GM10266 (cell line): ENCODE data around the gene TSPAN17.

ENCODE experiments used
- DNase-seq: peaks from one replicate; pipeline ENCODE4 v3.0.0; 2012; ENCODE audit errors: extremely low spot score
- TF ChIP-seq, protein P1 (sequence below): IDR thresholded peaks from 2 replicates; pipeline ENCODE4 v1.5.1; 2012; ENCODE audit warnings: mild to moderate bottlenecking, low read depth; ENCODE audit not compliant: control insufficient read depth, insufficient read depth; ENCODE audit errors: missing control alignments

TSPAN17 gene

DNA sequence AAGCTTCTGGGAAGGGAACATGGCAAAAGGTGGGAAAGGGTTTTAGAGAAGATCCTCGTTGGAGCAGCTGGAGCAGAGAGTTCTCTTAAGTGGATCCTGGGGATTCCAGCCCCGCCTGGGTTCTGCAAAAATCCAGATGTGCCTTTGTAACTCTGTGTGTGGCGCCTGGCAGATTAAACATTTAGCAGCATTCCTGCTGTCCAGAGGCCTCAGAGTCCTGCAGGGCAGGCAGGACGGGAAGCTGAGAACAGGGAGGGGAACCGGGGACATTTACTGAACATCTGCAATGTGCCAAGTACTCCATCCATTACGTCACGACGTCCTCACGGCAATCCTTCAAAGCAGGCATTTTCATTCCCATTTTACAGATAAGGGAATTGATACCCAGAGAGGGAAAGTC lies 10.9 kb upstream of the TSPAN17 start:
- TF ChIP-seq, protein P1, sequence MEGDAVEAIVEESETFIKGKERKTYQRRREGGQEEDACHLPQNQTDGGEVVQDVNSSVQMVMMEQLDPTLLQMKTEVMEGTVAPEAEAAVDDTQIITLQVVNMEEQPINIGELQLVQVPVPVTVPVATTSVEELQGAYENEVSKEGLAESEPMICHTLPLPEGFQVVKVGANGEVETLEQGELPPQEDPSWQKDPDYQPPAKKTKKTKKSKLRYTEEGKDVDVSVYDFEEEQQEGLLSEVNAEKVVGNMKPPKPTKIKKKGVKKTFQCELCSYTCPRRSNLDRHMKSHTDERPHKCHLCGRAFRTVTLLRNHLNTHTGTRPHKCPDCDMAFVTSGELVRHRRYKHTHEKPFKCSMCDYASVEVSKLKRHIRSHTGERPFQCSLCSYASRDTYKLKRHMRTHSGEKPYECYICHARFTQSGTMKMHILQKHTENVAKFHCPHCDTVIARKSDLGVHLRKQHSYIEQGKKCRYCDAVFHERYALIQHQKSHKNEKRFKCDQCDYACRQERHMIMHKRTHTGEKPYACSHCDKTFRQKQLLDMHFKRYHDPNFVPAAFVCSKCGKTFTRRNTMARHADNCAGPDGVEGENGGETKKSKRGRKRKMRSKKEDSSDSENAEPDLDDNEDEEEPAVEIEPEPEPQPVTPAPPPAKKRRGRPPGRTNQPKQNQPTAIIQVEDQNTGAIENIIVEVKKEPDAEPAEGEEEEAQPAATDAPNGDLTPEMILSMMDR, result no peak
- no peak for DNase-seq

DNA sequence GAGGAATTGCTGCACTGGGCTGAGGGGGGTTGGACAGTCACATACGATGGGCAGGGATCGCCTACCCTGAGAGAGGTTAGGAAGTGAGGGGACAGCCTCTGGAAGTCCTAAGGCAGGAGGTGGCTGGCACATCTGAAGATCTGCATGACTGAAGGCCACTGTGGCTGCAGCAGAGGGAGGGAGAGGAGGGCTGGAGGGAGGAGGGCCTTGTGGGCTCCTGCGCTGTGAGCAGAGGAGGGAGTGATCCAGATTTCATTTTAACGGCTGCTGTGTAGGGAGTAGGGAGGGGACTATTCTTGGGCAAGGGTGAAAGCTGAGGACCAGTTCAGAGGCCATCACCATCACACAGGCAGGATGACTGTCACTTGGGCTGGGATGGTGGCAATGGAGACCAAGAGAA lies 9.7 kb upstream of the TSPAN17 start:
- TF ChIP-seq, protein P1, result no peak
- no peak for DNase-seq

DNA sequence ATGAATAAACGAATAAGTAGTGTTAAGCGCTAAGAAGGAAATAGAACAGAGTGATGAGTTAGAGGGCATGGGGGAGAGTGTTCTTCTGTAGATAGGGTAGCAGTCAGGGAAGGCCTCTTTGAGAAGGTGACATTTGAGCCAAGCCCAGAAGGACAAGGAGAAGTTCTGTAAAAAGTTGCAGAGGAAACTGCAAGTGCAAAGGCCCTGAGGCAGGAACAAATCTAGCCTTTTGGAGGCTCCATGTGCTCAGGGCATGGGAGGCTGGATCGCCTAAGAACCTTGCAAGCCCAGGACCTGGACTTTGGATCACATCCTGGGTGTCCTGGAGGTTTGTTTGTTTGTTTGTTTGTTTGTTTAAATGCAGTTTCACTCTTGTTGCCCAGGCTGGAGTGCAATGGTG lies 8.8 kb upstream of the TSPAN17 start:
- TF ChIP-seq, protein P1, result no peak
- no peak for DNase-seq

DNA sequence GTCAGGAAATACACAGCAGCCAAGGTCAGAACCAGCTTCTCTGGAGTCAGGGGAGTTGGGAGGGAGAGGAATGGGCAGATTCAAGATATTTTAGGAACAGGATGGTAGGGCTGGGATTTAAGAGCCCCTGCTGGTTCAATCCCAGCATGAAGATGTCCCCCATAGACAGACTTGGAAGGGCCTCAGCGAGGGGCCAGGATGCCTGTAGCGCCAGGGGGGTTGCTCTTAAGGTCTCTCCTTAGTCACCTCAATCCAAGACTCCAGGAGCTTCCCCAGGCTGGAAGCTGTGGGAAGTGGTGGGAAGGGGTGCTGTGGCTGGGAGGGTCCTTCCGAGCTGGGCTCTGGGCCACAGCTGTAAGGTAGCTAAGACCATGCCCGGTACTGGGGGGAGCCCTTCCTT lies 8.1 kb upstream of the TSPAN17 start:
- no peak for DNase-seq
- TF ChIP-seq, protein P1, result no peak

DNA sequence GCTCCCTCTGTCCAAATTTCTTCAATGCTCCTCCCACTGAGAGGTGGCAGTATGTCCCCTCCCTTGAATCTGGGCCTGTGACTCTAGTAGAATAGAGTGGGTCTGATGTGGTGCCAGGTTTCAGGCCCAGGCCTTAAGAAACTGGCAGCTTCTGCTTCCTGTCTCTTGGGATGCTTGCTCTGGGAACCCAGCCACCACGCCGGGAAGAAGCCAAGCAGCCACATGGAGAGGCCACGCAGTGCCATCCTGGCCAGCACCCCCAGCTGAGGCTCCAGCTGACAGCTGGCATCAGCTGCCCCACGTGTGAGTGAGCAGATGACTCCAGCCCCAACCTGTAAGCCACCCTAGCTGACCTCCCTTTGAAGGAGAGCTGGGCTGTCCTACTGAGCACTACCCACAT lies 7.3 kb upstream of the TSPAN17 start:
- DNase-seq, result no peak
- TF ChIP-seq, protein P1, result no peak

DNA sequence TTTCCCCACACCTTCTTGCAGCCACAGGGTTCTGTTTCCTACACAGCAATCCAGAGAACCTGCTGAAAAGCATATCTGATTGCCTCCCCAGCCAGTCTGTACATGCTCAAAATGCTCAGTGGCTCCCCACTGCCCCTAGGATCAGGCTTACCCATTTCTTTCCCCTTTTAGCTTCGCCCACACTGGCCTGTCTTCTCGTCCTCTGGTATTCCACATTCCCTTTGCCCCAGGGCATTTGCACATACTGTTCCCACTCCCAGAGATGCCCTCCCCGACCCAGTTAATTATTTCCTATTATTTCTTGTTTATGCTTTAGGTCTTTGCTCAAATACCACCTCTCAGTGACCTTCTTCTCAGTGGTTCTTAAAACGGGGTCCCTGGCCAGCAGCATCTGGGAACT lies 6.7 kb upstream of the TSPAN17 start:
- TF ChIP-seq, protein P1, result no peak
- no peak for DNase-seq

DNA sequence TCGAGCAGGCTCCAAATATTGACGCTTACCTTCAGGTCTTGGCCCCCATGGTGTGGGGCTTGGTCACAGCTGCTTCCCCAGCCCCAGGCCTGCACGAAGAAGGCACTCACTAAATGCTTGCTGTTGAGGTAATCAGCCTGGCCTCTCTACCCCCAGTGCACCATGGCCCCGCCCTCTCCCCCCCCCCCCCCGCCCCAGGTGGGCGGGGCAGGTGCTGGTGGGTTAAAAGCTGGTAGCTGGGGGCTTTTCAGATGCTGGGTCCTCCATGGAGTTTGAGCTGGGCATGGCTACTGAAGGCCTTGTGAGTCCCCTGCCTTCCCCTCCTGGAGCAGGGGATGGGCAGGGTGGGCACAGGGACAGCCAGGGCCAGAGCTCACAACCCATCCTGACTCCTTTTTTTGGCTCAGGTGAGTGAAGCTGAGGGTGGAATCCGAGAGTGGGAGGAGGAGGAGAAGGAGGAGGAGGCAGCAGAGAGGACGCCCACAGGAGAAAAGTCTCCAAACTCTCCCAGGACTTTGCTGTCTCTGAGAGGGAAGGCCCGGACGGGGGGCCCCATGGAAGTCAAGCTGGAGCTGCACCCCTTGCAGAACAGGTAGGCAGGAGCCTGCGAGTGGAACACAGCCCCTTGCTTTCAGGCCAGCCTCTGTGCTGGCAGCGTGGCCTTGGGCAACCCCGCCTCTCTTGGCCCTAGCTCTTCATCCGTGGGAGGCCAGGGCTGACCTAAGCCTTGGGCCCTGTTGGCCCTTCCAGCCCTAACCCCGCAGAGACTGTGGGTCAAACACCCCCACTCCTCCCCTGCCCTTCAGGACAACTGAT lies 4.4 kb upstream of the TSPAN17 start:
- TF ChIP-seq, protein P1, result no peak
- no peak for DNase-seq
